Measurements from ENCODE around the gene GPC6.

GPC6 gene

GRCh38 chr13:93872786-93873347 lies 646.3 kb downstream of the GPC6 start:
- no peak for DNase-seq

GRCh38 chr13:93875547-93875946 lies 648.9 kb downstream of the GPC6 start:
- peak; percentile 78 for DNase-seq

- DNase-seq: no peak
These were observed 649.6 kb downstream of the GPC6 start for GRCh38 chr13:93876236-93876635.

GRCh38 chr13:93878675-93879074 lies 652.1 kb downstream of the GPC6 start:
- DNase-seq: no peak

GRCh38 chr13:93881411-93881810 lies 654.8 kb downstream of the GPC6 start:
- DNase-seq: peak; percentile 83

GRCh38 chr13:93882086-93882651 lies 655.6 kb downstream of the GPC6 start:
- DNase-seq: peak; percentile 71

GRCh38 chr13:93889430-93889951 lies 662.9 kb downstream of the GPC6 start:
- DNase-seq: peak; percentile 71

GRCh38 chr13:93899981-93900380 lies 673.4 kb downstream of the GPC6 start:
- no peak for DNase-seq

- no peak for DNase-seq
These were observed 674.1 kb downstream of the GPC6 start for GRCh38 chr13:93900731-93901130.

GRCh38 chr13:93903909-93904308 lies 677.3 kb downstream of the GPC6 start:
- DNase-seq: peak; percentile 98

- DNase-seq: no peak
These were observed 688.7 kb downstream of the GPC6 start for GRCh38 chr13:93915269-93915809.

GRCh38 chr13:93922063-93922855 lies 695.7 kb downstream of the GPC6 start:
- no peak for DNase-seq

GRCh38 chr13:93925990-93926389 lies 699.4 kb downstream of the GPC6 start:
- DNase-seq: peak; percentile 68

- peak; percentile 88 for DNase-seq
These were observed 699.8 kb downstream of the GPC6 start for GRCh38 chr13:93926425-93926824.

GRCh38 chr13:93927431-93927830 lies 700.8 kb downstream of the GPC6 start:
- DNase-seq: no peak

- DNase-seq: no peak
These were observed 706.3 kb downstream of the GPC6 start for GRCh38 chr13:93932901-93933300.

- no peak for DNase-seq
These were observed 710.3 kb downstream of the GPC6 start for GRCh38 chr13:93936901-93937300.

GRCh38 chr13:93941444-93941843 lies 714.8 kb downstream of the GPC6 start:
- no peak for DNase-seq

GRCh38 chr13:93942016-93942415 lies 715.4 kb downstream of the GPC6 start:
- DNase-seq: no peak

GRCh38 chr13:93945621-93946020 lies 719.0 kb downstream of the GPC6 start:
- no peak for DNase-seq

- DNase-seq: no peak
These were observed 720.4 kb downstream of the GPC6 start for GRCh38 chr13:93946994-93947393.

- DNase-seq: no peak
These were observed 721.0 kb downstream of the GPC6 start for GRCh38 chr13:93947651-93948050.

GRCh38 chr13:93948162-93948922 lies 721.7 kb downstream of the GPC6 start:
- DNase-seq: peak; percentile 64

Measured in NCI-H69 (cell line).